Measurements from ENCODE around the gene SPARCL1.

The SPARCL1 gene

DNA sequence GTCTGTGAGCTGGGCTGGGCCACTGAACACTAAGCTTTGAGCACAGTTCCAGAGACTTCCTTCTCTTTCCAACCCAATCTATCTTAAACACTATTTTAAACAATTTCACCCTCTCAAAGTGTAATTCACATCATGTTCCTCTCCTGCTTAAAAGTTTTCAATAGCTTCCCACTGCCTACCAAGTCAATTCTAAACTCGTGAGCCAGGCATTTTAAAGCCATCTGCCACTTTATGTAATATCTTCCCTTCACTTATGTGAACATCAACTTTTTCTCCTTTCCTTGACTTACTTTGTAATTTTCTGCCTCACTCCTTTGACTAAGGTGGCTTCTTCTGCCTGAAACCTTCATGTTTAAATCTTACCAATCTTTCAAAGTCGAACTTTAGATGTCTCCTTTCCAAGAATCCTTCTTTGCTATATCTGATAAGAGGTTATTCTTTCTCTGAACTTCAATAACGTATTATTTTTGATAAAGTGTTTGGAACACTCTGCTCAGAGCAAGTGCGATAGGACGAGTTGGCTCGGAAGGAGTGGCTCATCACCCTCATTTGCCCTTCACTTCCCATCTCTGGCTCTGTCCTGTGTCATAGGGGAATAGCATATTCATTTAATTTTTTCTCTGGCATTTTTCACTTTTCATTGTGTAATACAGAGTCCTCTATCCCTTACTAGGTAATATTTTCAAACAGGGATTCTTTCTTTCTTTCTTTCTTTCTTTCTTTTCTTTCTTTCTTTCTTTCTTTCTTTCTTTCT, 13.0 kb upstream of the SPARCL1 start:
- Histone ChIP-seq H3K9me2 (replicated peaks; ENCODE audit: insufficient read depth, low read length) (no peaks in the 10 kb centered on the region), H3K4me2 (ENCODE audit: low read depth, low read length, poor library complexity, severe bottlenecking) (no peak overlapping the region), H3K9me3 (ENCODE audit: insufficient read depth, low read length) (no peaks in the 10 kb centered on the region), H3K79me2 (ENCODE audit: insufficient read depth, low read length) (no peaks in the 10 kb centered on the region), H3K36me3 (ENCODE audit: low read length) (no peaks in the 10 kb centered on the region), H3K27ac (ENCODE audit: low read depth, low read length) (no peak overlapping the region), H2AFZ (ENCODE audit: low read depth, low read length, severe bottlenecking) (no peak overlapping the region), H3K9ac (ENCODE audit: low read length) (no peak overlapping the region), H3K27me3 (ENCODE audit: low read length) (no peaks in the 10 kb centered on the region), H4K20me1 (ENCODE audit: low read depth, low read length) (no peaks in the 10 kb centered on the region), H3K4me3 (ENCODE audit: insufficient read depth, low read length, poor library complexity, severe bottlenecking) (no peak overlapping the region), H3F3A (ENCODE audit: insufficient read depth) (no peaks in the 10 kb centered on the region)
- TF ChIP-seq, protein P1, sequence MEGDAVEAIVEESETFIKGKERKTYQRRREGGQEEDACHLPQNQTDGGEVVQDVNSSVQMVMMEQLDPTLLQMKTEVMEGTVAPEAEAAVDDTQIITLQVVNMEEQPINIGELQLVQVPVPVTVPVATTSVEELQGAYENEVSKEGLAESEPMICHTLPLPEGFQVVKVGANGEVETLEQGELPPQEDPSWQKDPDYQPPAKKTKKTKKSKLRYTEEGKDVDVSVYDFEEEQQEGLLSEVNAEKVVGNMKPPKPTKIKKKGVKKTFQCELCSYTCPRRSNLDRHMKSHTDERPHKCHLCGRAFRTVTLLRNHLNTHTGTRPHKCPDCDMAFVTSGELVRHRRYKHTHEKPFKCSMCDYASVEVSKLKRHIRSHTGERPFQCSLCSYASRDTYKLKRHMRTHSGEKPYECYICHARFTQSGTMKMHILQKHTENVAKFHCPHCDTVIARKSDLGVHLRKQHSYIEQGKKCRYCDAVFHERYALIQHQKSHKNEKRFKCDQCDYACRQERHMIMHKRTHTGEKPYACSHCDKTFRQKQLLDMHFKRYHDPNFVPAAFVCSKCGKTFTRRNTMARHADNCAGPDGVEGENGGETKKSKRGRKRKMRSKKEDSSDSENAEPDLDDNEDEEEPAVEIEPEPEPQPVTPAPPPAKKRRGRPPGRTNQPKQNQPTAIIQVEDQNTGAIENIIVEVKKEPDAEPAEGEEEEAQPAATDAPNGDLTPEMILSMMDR (IDR thresholded peaks at IDR 0.05; ENCODE audit: insufficient read depth, low read length, poor library complexity, severe bottlenecking) = no peak
- TF ChIP-seq EZH2phosphoT487 (conservative IDR thresholded peaks at IDR 0.05; ENCODE audit: low read length) = no peak

GRCh38 chr4:87541521-87541920, 12.3 kb upstream of the SPARCL1 start:
- Histone ChIP-seq H3K9me2 (replicated peaks; ENCODE audit: insufficient read depth, low read length) (no peaks in the 10 kb centered on the region), H3K9ac (ENCODE audit: low read length) (no peak overlapping the region), H3K79me2 (ENCODE audit: insufficient read depth, low read length) (no peaks in the 10 kb centered on the region), H2AFZ (ENCODE audit: low read depth, low read length, severe bottlenecking) (no peak overlapping the region), H3K4me3 (ENCODE audit: insufficient read depth, low read length, poor library complexity, severe bottlenecking) (no peak overlapping the region), H3K27ac (ENCODE audit: low read depth, low read length) (no peak overlapping the region), H3K36me3 (ENCODE audit: low read length) (no peaks in the 10 kb centered on the region), H3F3A (ENCODE audit: insufficient read depth) (no peaks in the 10 kb centered on the region), H3K4me2 (ENCODE audit: low read depth, low read length, poor library complexity, severe bottlenecking) (no peak overlapping the region), H4K20me1 (ENCODE audit: low read depth, low read length) (no peaks in the 10 kb centered on the region), H3K27me3 (ENCODE audit: low read length) (no peaks in the 10 kb centered on the region), H3K9me3 (ENCODE audit: insufficient read depth, low read length) (no peaks in the 10 kb centered on the region)
- TF ChIP-seq, protein P1 (IDR thresholded peaks at IDR 0.05; ENCODE audit: insufficient read depth, low read length, poor library complexity, severe bottlenecking) = no peak
- TF ChIP-seq EZH2phosphoT487 (conservative IDR thresholded peaks at IDR 0.05; ENCODE audit: low read length) = no peak

DNA sequence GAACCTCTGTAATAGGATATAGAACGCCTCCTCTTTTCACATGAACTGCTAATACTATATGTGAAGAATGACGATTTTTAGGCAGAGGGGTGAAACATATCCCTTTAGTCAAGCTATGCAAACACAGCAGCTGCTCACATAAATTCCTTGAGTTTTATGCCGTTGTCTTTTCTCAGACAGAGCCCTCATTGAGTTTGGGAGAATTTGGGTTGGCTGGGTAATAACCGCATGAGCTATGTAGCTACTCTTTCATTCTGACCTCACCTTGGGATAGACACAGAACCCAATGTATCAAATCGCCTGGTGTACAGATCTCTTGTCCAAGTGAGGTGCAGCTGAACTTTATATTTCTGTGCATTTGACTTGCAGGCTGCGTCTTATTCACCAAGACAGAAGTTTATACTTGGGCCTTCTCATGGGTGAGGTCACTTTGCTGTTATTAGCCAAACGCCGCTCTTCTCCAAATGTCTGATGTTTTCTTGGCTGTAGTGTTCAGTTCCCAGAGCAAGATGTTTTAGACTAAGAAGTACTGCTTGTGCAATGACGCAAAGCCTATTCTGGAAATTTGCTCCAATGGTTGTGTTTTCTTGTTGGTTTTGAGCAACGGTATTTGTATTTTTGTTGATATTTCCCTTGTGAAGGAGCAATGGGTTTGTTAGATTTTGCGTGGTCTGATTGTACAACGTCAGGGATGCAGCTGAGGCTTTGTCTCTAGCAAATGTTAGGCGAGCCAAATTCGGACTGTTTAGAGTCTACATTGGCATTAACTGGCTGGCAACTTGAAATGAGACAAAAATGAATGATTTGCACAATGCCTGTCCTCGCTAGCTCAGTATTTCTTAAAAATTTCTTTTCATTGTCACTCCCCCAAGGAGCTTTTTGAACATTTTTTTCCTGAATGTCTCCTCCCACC, 11.2 kb upstream of the SPARCL1 start:
- Histone ChIP-seq H3K36me3 (ENCODE audit: low read length) (no peaks in the 10 kb centered on the region), H4K20me1 (ENCODE audit: low read depth, low read length) (no peaks in the 10 kb centered on the region), H3F3A (ENCODE audit: insufficient read depth) (no peaks in the 10 kb centered on the region), H3K9me2 (replicated peaks; ENCODE audit: insufficient read depth, low read length) (no peaks in the 10 kb centered on the region), H3K4me2 (ENCODE audit: low read depth, low read length, poor library complexity, severe bottlenecking) (no peak overlapping the region), H2AFZ (ENCODE audit: low read depth, low read length, severe bottlenecking) (no peak overlapping the region), H3K27ac (ENCODE audit: low read depth, low read length) (no peak overlapping the region), H3K79me2 (ENCODE audit: insufficient read depth, low read length) (no peaks in the 10 kb centered on the region), H3K9ac (ENCODE audit: low read length) (no peak overlapping the region), H3K9me3 (ENCODE audit: insufficient read depth, low read length) (no peaks in the 10 kb centered on the region), H3K27me3 (ENCODE audit: low read length) (no peaks in the 10 kb centered on the region), H3K4me3 (ENCODE audit: insufficient read depth, low read length, poor library complexity, severe bottlenecking) (no peak overlapping the region)
- TF ChIP-seq, protein P1 (IDR thresholded peaks at IDR 0.05; ENCODE audit: insufficient read depth, low read length, poor library complexity, severe bottlenecking) = no peak
- no peak for TF ChIP-seq EZH2phosphoT487 (conservative IDR thresholded peaks at IDR 0.05; ENCODE audit: low read length)

Measured in SU-DHL-6 (cell line).